GM19452 (cell line): Measurements from ENCODE around the gene POM121L2.
"Not testable (repeated sequence)": the region's sequence is repeated elsewhere in the genome, so short reads cannot be mapped to it uniquely, and the experiment has no call there.

Experiments used
- ATAC-seq: cut with Tn5 transposase; IDR thresholded peaks from one replicate; pipeline ENCODE4 v1.9.1; 2021; ENCODE audit not compliant: unreplicated experiment

The POM121L2 gene

GRCh38 chr6:27294409-27294808 is 17.7 kb downstream of the POM121L2 start:
- no peak for ATAC-seq

GRCh38 chr6:27293436-27294098 is 18.5 kb downstream of the POM121L2 start:
- ATAC-seq = no peak

GRCh38 chr6:27290850-27291208 is 21.2 kb downstream of the POM121L2 start:
- ATAC-seq = no peak

GRCh38 chr6:27290065-27290849 is 21.8 kb downstream of the POM121L2 start:
- ATAC-seq = no peak

- ATAC-seq = no peak
These were observed 23.7 kb downstream of the POM121L2 start for GRCh38 chr6:27288136-27289044.

GRCh38 chr6:27287751-27288135 is 24.3 kb downstream of the POM121L2 start:
- ATAC-seq = no peak

- no peak for ATAC-seq
These were observed 25.9 kb downstream of the POM121L2 start for GRCh38 chr6:27286141-27286540.

GRCh38 chr6:27283279-27283678 is 28.8 kb downstream of the POM121L2 start:
- no peak for ATAC-seq

GRCh38 chr6:27281569-27281968 is 30.5 kb downstream of the POM121L2 start:
- ATAC-seq = no peak

GRCh38 chr6:27281105-27281539 is 31.0 kb downstream of the POM121L2 start:
- no peak for ATAC-seq

GRCh38 chr6:27280540-27281000 is 31.5 kb downstream of the POM121L2 start:
- no peak for ATAC-seq

- no peak for ATAC-seq
These were observed 32.0 kb downstream of the POM121L2 start for GRCh38 chr6:27280064-27280539.

GRCh38 chr6:27279513-27280063 is 32.5 kb downstream of the POM121L2 start:
- no peak for ATAC-seq

GRCh38 chr6:27275025-27275956 is 36.8 kb downstream of the POM121L2 start:
- ATAC-seq = no peak

GRCh38 chr6:27273783-27274182 is 38.3 kb downstream of the POM121L2 start:
- ATAC-seq = no peak

GRCh38 chr6:27268803-27269202 is 43.3 kb downstream of the POM121L2 start:
- no peak for ATAC-seq

- no peak for ATAC-seq
These were observed 44.1 kb downstream of the POM121L2 start for GRCh38 chr6:27267857-27268434.

GRCh38 chr6:27267003-27267402 is 45.1 kb downstream of the POM121L2 start:
- ATAC-seq = not testable (repeated sequence)

- ATAC-seq = no peak
These were observed 48.2 kb downstream of the POM121L2 start for GRCh38 chr6:27263886-27264285.
